Measurements from ENCODE around the gene ADRB2. TPM values are rescaled to one million over a fixed set of nuclear protein-coding genes. Genes with fewer than 3 reads are reported as not detected.
"Not testable (repeated sequence)": the region's sequence is repeated elsewhere in the genome, so short reads cannot be mapped to it uniquely, and the experiment has no call there.

Gene ADRB2
- total RNA-seq, 4 donors from 2014 or later, result 68.8 to 109 (median 86.4) TPM

DNA sequence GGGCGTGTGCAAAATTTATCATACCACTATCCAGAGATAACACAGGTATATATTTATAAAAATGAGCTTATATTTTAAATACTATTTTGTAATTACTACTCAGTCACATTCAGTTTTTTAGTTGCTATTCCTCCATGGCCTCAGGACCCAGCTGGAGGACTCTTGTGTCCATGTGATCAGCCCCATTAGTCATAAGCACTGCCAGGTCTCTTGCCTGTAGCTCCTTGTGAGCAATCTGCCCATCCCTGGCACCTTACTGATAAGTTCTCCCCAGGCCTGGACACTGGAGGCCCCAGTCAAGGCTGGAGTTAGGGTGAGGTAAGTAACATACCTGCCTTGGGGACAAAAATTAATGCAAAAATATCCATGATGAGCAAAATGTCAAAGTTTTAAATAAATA, 29.5 kb upstream of the ADRB2 start:
- 95% methylated on average over 1 of the region's 1 CpG for WGBS
- H3K27ac ChIP-seq, result no peak overlapping the region
- H3K36me3 ChIP-seq, result no peaks in the 10 kb centered on the region
- DNase-seq (ENCODE audit: low spot score in 2 of 2), result no peak
- no peak overlapping the region for H3K4me3 ChIP-seq
- TF ChIP-seq EP300 (IDR thresholded peaks at IDR 0.05) (no peak), POLR2A (IDR thresholded peaks at IDR 0.05) (no peak), POLR2AphosphoS5 (IDR thresholded peaks at IDR 0.05) (no peak)
- TF ChIP-seq, protein P1, sequence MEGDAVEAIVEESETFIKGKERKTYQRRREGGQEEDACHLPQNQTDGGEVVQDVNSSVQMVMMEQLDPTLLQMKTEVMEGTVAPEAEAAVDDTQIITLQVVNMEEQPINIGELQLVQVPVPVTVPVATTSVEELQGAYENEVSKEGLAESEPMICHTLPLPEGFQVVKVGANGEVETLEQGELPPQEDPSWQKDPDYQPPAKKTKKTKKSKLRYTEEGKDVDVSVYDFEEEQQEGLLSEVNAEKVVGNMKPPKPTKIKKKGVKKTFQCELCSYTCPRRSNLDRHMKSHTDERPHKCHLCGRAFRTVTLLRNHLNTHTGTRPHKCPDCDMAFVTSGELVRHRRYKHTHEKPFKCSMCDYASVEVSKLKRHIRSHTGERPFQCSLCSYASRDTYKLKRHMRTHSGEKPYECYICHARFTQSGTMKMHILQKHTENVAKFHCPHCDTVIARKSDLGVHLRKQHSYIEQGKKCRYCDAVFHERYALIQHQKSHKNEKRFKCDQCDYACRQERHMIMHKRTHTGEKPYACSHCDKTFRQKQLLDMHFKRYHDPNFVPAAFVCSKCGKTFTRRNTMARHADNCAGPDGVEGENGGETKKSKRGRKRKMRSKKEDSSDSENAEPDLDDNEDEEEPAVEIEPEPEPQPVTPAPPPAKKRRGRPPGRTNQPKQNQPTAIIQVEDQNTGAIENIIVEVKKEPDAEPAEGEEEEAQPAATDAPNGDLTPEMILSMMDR (IDR thresholded peaks at IDR 0.05), result no peak
- H3K4me1 ChIP-seq, result no peaks in the 10 kb centered on the region
- no peaks in the 10 kb centered on the region for H3K27me3 ChIP-seq
- H3K9me3 ChIP-seq, result no peaks in the 10 kb centered on the region

DNA sequence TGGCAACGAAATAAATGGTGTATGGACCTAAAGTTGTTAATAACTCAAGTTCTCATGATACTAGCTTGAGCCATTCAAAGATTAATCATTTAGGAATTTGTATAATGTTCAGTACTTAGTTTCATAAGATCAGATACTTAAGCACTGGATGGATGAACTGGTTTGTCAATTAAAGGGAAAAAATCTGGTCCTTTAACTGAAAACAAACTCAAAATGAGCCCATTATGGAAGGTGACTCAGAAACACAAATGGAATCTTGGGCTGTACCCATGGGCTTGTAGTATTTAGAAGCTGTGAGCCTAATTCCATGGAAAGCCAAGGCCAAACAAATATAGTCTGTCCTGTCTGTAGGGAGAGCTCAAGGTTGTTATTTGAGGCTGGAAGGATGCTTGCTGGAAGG, 27.6 kb upstream of the ADRB2 start:
- no peak overlapping the region for H3K4me3 ChIP-seq
- no peak overlapping the region for H3K27ac ChIP-seq
- H3K27me3 ChIP-seq, result no peaks in the 10 kb centered on the region
- 100% methylated on average over 1 of the region's 1 CpG for WGBS
- no peak for TF ChIP-seq POLR2A (IDR thresholded peaks at IDR 0.05)
- no peak for TF ChIP-seq EP300 (IDR thresholded peaks at IDR 0.05)
- TF ChIP-seq, protein P1 (IDR thresholded peaks at IDR 0.05), result no peak
- no peaks in the 10 kb centered on the region for H3K4me1 ChIP-seq
- no peak for DNase-seq (ENCODE audit: low spot score in 2 of 2)
- no peaks in the 10 kb centered on the region for H3K36me3 ChIP-seq
- H3K9me3 ChIP-seq, result no peaks in the 10 kb centered on the region

DNA sequence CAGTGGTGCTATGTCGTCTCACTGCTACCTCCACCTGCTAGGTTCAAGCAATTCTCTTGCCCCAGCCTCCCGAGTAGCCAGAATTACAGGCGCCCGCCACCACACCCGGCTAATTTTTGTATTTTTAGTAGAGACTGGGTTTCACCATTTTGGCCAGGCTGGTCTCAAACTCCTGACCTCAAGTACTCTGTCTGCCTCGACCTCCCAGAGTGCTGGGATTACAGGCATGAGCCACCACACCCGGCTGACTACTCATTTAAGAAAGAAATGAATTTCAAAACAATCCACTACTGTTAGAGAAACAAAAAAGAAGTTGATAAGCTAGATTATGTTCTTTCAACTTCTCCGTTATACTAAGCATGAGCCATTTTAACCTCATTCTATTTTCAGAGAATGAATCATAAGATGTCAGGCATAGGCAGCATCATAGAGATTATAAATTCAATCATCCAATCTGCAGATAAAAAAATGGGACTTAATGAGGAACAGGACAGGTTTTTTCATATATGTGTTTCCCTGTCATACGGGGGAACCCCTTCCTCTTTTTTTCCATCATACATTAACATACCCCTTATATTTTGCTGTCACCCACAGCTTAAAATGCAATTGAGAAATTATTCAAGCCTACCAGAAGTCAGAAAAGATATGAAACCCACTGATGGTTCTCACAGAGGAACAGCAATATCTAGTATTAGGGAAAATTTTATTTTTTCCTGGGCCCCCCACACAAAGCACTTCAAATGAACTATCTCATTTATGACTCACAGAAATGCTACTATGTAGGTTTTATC, 26.5 kb upstream of the ADRB2 start:
- WGBS, result 85% methylated on average over 9 of the region's 9 CpGs
- H3K9me3 ChIP-seq, result no peaks in the 10 kb centered on the region
- TF ChIP-seq EP300 (IDR thresholded peaks at IDR 0.05), result no peak
- no peak for TF ChIP-seq POLR2AphosphoS5 (IDR thresholded peaks at IDR 0.05)
- TF ChIP-seq POLR2A (IDR thresholded peaks at IDR 0.05), result no peak
- TF ChIP-seq, protein P1 (IDR thresholded peaks at IDR 0.05), result no peak
- no peak overlapping the region for H3K4me3 ChIP-seq
- no peak for DNase-seq (ENCODE audit: low spot score in 2 of 2)
- no peak overlapping the region for H3K27ac ChIP-seq
- no peaks in the 10 kb centered on the region for H3K27me3 ChIP-seq
- H3K36me3 ChIP-seq, result no peaks in the 10 kb centered on the region
- H3K4me1 ChIP-seq, result no peaks in the 10 kb centered on the region

DNA sequence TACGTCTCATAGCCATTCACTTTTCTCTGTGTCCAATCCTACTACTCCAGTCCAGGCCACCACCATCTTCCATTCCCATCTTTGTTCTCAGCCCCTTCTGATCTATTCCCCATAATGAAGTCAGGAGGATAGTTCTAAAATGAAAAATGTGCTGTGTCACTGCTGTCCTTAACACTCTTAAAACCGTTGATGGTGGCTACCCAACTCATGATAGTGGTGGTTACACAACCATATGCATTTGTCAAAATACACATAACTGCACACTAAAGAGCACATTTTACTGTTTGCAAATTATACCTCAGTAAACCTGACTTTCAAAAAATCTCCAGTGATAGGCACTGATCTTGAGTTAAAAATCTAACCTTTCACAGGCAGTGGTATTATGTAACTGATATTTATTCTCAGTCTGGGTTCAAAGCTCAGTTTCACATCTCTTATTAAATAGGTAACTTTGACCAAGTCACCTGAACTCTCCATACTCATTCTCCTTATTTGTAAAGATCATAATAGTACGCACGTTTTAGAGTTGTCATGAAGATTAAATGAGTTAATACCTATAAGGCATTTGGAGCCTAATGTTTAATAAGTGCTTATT, 24.6 kb upstream of the ADRB2 start:
- no peaks in the 10 kb centered on the region for H3K9me3 ChIP-seq
- TF ChIP-seq POLR2AphosphoS5 (IDR thresholded peaks at IDR 0.05) (no peak), POLR2A (IDR thresholded peaks at IDR 0.05) (no peak), EP300 (IDR thresholded peaks at IDR 0.05) (no peak)
- TF ChIP-seq, protein P1 (IDR thresholded peaks at IDR 0.05), result no peak
- H3K27ac ChIP-seq, result no peak overlapping the region
- H3K27me3 ChIP-seq, result no peaks in the 10 kb centered on the region
- no peak for DNase-seq (ENCODE audit: low spot score in 2 of 2)
- 90% methylated on average over 4 of the region's 4 CpGs for WGBS
- H3K36me3 ChIP-seq, result no peaks in the 10 kb centered on the region
- H3K4me1 ChIP-seq, result peaks cover 6% of the 10 kb centered on the region
- H3K4me3 ChIP-seq, result no peak overlapping the region

DNA sequence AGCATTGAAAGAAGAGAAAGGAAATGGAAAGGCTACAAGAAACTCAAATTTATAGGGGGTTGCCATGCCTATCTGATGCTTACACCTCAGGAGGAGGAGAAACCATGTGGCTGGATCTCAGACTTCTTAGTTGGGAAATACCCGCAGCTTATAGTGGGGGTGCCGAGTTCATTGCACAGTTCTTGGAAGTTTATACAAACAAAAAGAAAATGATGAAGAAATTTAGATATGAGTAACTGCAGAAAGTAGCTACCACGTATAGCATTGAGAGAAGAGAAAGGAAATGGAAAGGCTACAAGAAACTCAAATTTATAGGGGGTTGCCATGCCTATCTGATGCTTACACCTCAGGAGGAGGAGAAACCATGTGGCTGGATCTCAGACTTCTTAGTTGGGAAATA, 23.0 kb upstream of the ADRB2 start:
- not testable (repeated sequence) for H3K27me3 ChIP-seq; H3K4me3 ChIP-seq; H3K9me3 ChIP-seq; H3K36me3 ChIP-seq; DNase-seq (ENCODE audit: low spot score in 2 of 2); H3K27ac ChIP-seq
- H3K4me1 ChIP-seq, result peaks cover 13% of the 10 kb centered on the region
- 71% methylated on average over 3 of the region's 3 CpGs for WGBS
